GM21515 (cell line): ENCODE measurements around the gene ORM1.
"Not testable (repeated sequence)": the region's sequence is repeated elsewhere in the genome, so short reads cannot be mapped to it uniquely, and the experiment has no call there.

Experiments
- ATAC-seq: cut with Tn5 transposase; IDR thresholded peaks from one replicate; pipeline ENCODE4 v1.9.1; 2021; ENCODE audit not compliant: unreplicated experiment

The ORM1 gene

GRCh38 chr9:114322831-114323531 lies at the start of gene ORM1:
TSS of gene ORM1 (plus strand) at chr9:114323098. CDS start at chr9:114323134, 36 bp downstream.
- ATAC-seq, result not testable (repeated sequence)

- no peak for ATAC-seq
Observed at GRCh38 chr9:114273461-114273881, 49.4 kb upstream of the ORM1 start.

GRCh38 chr9:114274217-114274616 lies 48.7 kb upstream of the ORM1 start:
- ATAC-seq, result no peak

GRCh38 chr9:114275246-114276004 lies 47.5 kb upstream of the ORM1 start:
- no peak for ATAC-seq

GRCh38 chr9:114276908-114277821 lies 45.7 kb upstream of the ORM1 start:
- no peak for ATAC-seq

GRCh38 chr9:114278356-114278755 lies 44.5 kb upstream of the ORM1 start:
- no peak for ATAC-seq

- no peak for ATAC-seq
Observed at GRCh38 chr9:114278881-114279570, 43.9 kb upstream of the ORM1 start.

- no peak for ATAC-seq
Observed at GRCh38 chr9:114279693-114280092, 43.2 kb upstream of the ORM1 start.

- ATAC-seq, result no peak
Observed at GRCh38 chr9:114280636-114281472, 42.0 kb upstream of the ORM1 start.

- ATAC-seq, result no peak
Observed at GRCh38 chr9:114281473-114282103, 41.3 kb upstream of the ORM1 start.

GRCh38 chr9:114282104-114282485 lies 40.8 kb upstream of the ORM1 start:
- ATAC-seq, result no peak

- no peak for ATAC-seq
Observed at GRCh38 chr9:114282507-114282906, 40.4 kb upstream of the ORM1 start.

- no peak for ATAC-seq
Observed at GRCh38 chr9:114282926-114283325, 40.0 kb upstream of the ORM1 start.

- ATAC-seq, result no peak
Observed at GRCh38 chr9:114283551-114284111, 39.3 kb upstream of the ORM1 start.

GRCh38 chr9:114284316-114285060 lies 38.4 kb upstream of the ORM1 start:
- ATAC-seq, result no peak

- ATAC-seq, result no peak
Observed at GRCh38 chr9:114285166-114285867, 37.6 kb upstream of the ORM1 start.

- ATAC-seq, result no peak
Observed at GRCh38 chr9:114286146-114286679, 36.7 kb upstream of the ORM1 start.
